ENCODE results near the gene TBRG4.
"Not testable (repeated sequence)": the region's sequence is repeated elsewhere in the genome, so short reads cannot be mapped to it uniquely, and the experiment has no call there.

TBRG4 gene

GRCh38 chr7:45155357-45155900, 43.9 kb upstream of the TBRG4 start:
- no peak for TF ChIP-seq Cebpa-rat (IDR thresholded peaks at IDR 0.05)
- Histone ChIP-seq H3K36me3 (no peaks in the 10 kb centered on the region), H3K4me3 (no peak overlapping the region), H3K9ac (no peak overlapping the region), H3K4me2 (no peak overlapping the region), H4K20me1 (no peaks in the 10 kb centered on the region), H3K4me1 (peaks cover 35% of the 10 kb centered on the region), H3K9me3 (peaks cover 7% of the 10 kb centered on the region; the same call in 1 of the 2 replicates), H3K27ac (no peak overlapping the region), H3K27me3 (peaks cover 39% of the 10 kb centered on the region)

- not testable (repeated sequence) for H3K9ac ChIP-seq
These were observed 42.4 kb upstream of the TBRG4 start for GRCh38 chr7:45153861-45154260.

GRCh38 chr7:45153233-45153632, 41.7 kb upstream of the TBRG4 start:
- H3K27ac ChIP-seq: peak overlapping the region; percentile 27; the same call in 1 of the 2 replicates
- no peaks in the 10 kb centered on the region; the same call in 1 of the 2 replicates for H3K9me3 ChIP-seq
- no peak overlapping the region for H3K4me3 ChIP-seq
- TF ChIP-seq Cebpa-rat (IDR thresholded peaks at IDR 0.05): no peak
- no peak overlapping the region for H3K9ac ChIP-seq
- H3K36me3 ChIP-seq: no peaks in the 10 kb centered on the region
- peaks cover 27% of the 10 kb centered on the region for H3K27me3 ChIP-seq
- peak overlapping the region; percentile 64 for H3K4me2 ChIP-seq
- H3K4me1 ChIP-seq: peaks cover 27% of the 10 kb centered on the region
- H4K20me1 ChIP-seq: no peaks in the 10 kb centered on the region

More at GRCh38 chr7:45153861-45154260, 42.4 kb upstream of the TBRG4 start:
- H4K20me1 ChIP-seq, H3K9me3 ChIP-seq, H3K4me3 ChIP-seq, H3K36me3 ChIP-seq, H3K27ac ChIP-seq: not testable (repeated sequence)
- Histone ChIP-seq H3K4me2 (peak overlapping the region; percentile 64; the same call in 1 of the 2 replicates), H3K27me3 (peaks cover 34% of the 10 kb centered on the region), H3K4me1 (peaks cover 27% of the 10 kb centered on the region)

- Histone ChIP-seq H3K9ac (no peak overlapping the region), H3K4me1 (peaks cover 23% of the 10 kb centered on the region), H3K9me3 (no peaks in the 10 kb centered on the region), H3K27ac (no peak overlapping the region), H4K20me1 (no peaks in the 10 kb centered on the region), H3K36me3 (no peaks in the 10 kb centered on the region), H3K4me2 (peak overlapping the region; percentile 64), H3K4me3 (no peak overlapping the region), H3K27me3 (peaks cover 15% of the 10 kb centered on the region)
- TF ChIP-seq Cebpa-rat (IDR thresholded peaks at IDR 0.05): no peak
These were observed 40.5 kb upstream of the TBRG4 start for GRCh38 chr7:45151967-45152366.

- no peaks in the 10 kb centered on the region for H3K9me3 ChIP-seq
- H3K4me1 ChIP-seq: peaks cover 23% of the 10 kb centered on the region
- no peak overlapping the region for H3K4me2 ChIP-seq
- H4K20me1 ChIP-seq: no peaks in the 10 kb centered on the region
- no peak overlapping the region for H3K4me3 ChIP-seq
- TF ChIP-seq Cebpa-rat (IDR thresholded peaks at IDR 0.05): no peak
- H3K27ac ChIP-seq: no peak overlapping the region
- H3K36me3 ChIP-seq: no peaks in the 10 kb centered on the region
- H3K27me3 ChIP-seq: peaks cover 7% of the 10 kb centered on the region; the same call in 1 of the 2 replicates
- H3K9ac ChIP-seq: no peak overlapping the region
These were observed 39.7 kb upstream of the TBRG4 start for GRCh38 chr7:45151131-45151684.

- H4K20me1 ChIP-seq: no peaks in the 10 kb centered on the region
- H3K4me3 ChIP-seq: no peak overlapping the region
- H3K36me3 ChIP-seq: no peaks in the 10 kb centered on the region
- H3K9me3 ChIP-seq: no peaks in the 10 kb centered on the region
- peaks cover 23% of the 10 kb centered on the region for H3K4me1 ChIP-seq
- H3K4me2 ChIP-seq: no peak overlapping the region
- H3K27me3 ChIP-seq: no peaks in the 10 kb centered on the region
- TF ChIP-seq Cebpa-rat (IDR thresholded peaks at IDR 0.05): no peak
- H3K9ac ChIP-seq: no peak overlapping the region
- no peak overlapping the region for H3K27ac ChIP-seq
These were observed 38.7 kb upstream of the TBRG4 start for GRCh38 chr7:45150199-45150598.

GRCh38 chr7:45149606-45150005, 38.1 kb upstream of the TBRG4 start:
- H3K27ac ChIP-seq: no peak overlapping the region
- peaks cover 23% of the 10 kb centered on the region for H3K4me1 ChIP-seq
- no peaks in the 10 kb centered on the region for H3K27me3 ChIP-seq
- no peaks in the 10 kb centered on the region for H4K20me1 ChIP-seq
- no peak for TF ChIP-seq Cebpa-rat (IDR thresholded peaks at IDR 0.05)
- H3K4me3 ChIP-seq: no peak overlapping the region
- H3K9ac ChIP-seq: no peak overlapping the region
- no peak overlapping the region; the same call in 1 of the 2 replicates for H3K4me2 ChIP-seq
- no peaks in the 10 kb centered on the region for H3K36me3 ChIP-seq
- no peaks in the 10 kb centered on the region for H3K9me3 ChIP-seq

GRCh38 chr7:45148653-45148973, 37.1 kb upstream of the TBRG4 start:
- no peaks in the 10 kb centered on the region for H3K27me3 ChIP-seq
- peaks cover 14% of the 10 kb centered on the region for H3K4me1 ChIP-seq
- H3K4me2 ChIP-seq: no peak overlapping the region
- no peaks in the 10 kb centered on the region for H4K20me1 ChIP-seq
- no peaks in the 10 kb centered on the region for H3K36me3 ChIP-seq
- H3K27ac ChIP-seq: no peak overlapping the region
- TF ChIP-seq Cebpa-rat (IDR thresholded peaks at IDR 0.05): no peak
- H3K4me3 ChIP-seq: no peak overlapping the region
- H3K9me3 ChIP-seq: no peaks in the 10 kb centered on the region
- H3K9ac ChIP-seq: no peak overlapping the region

GRCh38 chr7:45147858-45148652, 36.6 kb upstream of the TBRG4 start:
- H3K4me3 ChIP-seq: no peak overlapping the region
- no peaks in the 10 kb centered on the region for H4K20me1 ChIP-seq
- no peaks in the 10 kb centered on the region for H3K36me3 ChIP-seq
- no peaks in the 10 kb centered on the region for H3K27me3 ChIP-seq
- H3K9me3 ChIP-seq: no peaks in the 10 kb centered on the region
- no peak overlapping the region for H3K9ac ChIP-seq
- TF ChIP-seq Cebpa-rat (IDR thresholded peaks at IDR 0.05): no peak
- H3K27ac ChIP-seq: no peak overlapping the region
- peaks cover 9% of the 10 kb centered on the region for H3K4me1 ChIP-seq
- H3K4me2 ChIP-seq: no peak overlapping the region

Measured in BLaER1 (cell line).